ENCODE results near the gene CILP2.
A peak's percentile ranks its signal among the peaks of the same experiment; 100 is the strongest.

The CILP2 gene

DNA sequence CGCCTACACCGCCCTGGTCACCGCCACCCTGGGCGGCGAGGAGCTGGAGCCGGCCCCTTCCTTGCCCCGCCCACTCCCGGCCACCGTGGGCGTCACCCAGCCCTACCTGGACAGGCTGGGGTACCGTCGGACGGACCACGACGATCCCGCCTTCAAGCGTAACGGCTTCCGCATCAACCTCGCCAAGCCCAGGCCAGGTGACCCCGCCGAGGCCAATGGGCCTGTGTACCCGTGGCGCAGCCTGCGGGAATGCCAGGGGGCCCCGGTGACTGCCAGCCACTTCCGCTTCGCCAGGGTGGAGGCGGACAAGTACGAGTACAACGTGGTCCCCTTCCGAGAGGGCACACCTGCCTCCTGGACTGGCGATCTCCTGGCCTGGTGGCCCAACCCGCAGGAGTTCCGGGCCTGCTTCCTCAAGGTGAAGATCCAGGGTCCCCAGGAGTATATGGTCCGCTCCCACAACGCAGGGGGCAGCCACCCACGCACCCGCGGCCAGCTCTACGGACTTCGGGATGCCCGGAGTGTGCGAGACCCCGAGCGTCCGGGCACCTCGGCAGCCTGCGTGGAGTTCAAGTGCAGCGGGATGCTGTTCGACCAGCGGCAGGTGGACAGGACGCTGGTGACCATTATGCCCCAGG lies 7.0 kb downstream of the CILP2 start:
- DNase-seq = no peak

DNA sequence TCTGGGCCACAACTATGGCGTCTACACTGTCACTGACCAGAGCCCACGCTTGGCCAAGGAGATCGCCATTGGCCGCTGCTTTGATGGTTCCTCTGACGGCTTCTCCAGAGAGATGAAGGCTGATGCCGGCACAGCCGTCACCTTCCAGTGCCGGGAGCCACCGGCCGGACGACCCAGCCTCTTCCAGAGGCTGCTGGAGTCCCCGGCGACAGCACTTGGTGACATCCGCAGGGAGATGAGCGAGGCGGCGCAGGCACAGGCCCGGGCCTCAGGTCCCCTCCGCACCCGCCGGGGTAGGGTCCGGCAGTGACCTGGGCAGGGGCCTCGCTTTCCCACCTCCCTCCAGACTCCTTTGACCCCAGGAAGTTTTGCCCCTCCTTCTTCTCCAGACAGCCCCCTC lies 7.6 kb downstream of the CILP2 start:
- no peak for DNase-seq

DNA sequence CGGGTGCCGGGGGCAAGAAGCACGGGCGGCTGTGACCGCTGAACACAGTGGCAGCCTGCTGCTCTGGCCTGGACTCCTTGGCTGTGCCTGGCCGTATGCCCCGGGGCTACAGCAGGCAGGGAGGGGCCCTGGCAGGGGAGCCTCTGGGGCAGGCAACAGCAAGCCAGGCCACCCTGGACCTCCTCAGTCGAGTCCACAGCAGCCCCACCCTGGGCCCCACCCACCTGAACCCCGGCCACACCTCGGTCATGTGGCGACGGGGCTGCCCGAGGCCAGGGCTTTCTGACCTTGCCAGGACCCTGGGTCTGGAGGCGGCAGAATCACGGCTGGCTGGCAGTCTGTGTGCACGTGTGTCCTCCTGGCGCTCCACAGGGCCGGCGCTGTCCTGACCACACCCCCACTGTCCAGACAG lies 8.7 kb downstream of the CILP2 start:
- no peak for DNase-seq

DNA sequence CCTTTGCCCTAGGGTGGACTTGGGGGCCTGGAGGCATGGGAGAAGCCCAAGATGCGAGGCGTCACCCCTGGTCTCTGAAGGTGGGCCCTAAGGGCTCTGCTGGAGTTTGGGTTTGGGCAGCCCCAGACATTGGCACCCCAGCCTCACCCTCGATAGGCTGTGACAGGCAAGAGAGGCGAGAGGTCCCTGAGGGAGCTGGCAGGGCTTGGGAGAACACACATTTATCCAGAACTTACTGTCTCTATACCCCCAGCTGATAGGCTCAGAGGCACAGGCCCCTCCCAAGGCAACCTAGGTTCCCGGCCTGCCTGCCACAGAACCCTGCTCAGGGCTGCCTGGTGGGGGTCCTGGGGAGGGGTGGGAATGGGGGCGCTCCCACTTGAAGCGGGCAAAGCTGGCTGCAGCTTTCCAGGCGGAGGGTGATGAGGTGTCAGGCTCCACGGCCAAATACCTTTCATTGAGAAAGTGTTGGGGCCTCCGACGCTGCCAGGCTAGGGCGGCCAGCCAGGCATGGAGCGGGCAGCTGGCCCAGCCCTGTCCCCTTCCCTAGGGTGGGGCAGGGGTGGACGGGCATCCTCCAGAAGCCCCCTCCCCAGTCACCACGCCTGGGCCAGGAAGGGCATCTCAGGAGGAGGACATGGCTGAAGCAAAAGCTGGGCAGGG lies 9.7 kb downstream of the CILP2 start:
- DNase-seq = no peak

DNA sequence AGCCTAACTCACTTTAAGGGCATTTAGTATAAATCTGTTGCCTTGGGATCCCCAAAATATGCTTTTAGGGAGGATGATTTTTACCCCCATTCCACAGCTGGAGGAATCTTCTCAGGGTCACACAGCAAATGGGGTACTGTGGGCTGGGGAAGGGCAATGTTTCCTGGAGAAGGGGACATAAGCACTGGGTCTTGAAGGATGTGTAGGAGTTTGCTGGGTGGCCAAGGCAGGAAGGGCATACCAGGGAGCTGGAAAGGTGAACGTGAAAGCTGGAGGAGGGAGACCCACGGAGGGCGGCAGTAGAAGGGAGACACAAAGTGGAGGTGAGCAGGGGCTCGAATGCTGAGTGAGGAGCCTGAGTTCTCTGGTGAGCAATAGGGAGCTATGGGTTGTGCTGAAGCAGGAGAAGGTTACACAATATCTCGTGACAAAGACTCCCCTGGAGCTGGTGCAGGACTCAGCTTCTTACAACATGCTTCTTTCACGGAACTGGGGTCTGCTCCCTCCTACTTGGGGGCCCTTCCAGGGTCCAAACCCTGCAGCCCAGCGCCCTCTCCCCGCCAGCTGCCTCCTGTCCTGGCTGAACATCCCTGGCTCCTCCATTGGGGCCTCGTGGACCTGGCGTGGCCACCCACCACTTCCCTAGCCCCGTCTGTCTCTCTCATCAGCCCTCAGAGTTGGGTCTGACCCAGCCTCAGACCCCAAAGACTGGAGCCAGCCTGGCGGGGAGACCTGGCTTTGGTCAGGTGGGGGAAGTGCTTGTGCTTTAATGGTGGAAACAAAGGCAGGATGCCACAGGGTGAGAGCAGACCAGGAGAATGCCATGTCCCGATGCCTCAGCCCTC lies 11.1 kb downstream of the CILP2 start:
- peak in 1 of 3 donors; percentile 35 for DNase-seq

DNA sequence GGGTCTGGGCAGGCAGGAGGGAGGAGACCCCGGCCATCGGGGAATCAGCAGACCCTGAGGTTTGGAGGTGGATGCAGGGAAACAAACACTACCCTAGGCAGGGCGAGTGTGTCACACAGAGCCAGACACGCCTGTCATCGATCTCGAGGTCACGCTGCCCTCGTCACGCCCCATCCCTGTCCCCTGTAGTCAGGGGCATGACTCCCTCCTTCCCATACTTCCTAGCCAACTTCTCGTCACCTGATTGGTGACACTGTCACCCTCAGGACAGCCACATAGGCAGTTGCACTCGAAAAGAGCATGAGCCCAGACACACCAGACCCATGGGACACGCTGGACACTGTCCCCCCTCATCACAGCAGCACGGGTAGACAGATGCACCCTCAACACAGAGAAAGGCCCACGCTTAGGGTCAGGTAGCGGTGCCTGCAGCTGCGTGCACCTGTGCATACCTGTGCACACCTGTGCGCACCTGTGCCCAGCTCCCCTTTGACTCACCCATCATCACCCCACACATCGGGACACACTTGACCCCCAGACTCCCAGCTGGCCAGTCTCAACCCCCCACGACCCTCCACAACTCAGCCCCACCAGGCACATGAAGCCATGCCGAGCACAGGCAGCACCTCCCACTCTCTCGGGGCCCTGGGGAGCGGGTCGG lies 11.9 kb downstream of the CILP2 start:
- DNase-seq = no peak

DNA sequence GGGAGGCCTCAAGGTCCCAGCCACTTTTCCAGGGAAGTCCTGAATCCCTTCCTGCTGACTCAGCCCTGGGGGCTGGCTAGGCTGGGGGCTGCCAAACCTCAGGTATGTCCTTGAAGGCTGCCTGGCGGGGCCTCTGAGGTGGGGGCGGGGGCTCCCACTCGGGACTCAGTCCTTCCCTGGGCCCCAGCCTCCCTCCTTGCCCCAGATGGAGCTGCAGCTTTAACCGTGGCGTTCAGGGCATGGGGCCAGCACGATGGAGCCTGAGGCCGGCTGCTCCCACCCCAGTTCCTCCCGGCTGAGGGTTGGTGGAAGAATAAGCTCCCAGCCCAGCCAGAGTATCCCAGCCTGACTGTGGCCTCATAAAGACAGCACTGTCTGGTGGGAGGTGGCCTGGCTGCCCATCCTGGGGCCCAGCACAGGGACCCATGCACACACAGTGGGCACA lies 12.4 kb downstream of the CILP2 start:
- DNase-seq = no peak

DNA sequence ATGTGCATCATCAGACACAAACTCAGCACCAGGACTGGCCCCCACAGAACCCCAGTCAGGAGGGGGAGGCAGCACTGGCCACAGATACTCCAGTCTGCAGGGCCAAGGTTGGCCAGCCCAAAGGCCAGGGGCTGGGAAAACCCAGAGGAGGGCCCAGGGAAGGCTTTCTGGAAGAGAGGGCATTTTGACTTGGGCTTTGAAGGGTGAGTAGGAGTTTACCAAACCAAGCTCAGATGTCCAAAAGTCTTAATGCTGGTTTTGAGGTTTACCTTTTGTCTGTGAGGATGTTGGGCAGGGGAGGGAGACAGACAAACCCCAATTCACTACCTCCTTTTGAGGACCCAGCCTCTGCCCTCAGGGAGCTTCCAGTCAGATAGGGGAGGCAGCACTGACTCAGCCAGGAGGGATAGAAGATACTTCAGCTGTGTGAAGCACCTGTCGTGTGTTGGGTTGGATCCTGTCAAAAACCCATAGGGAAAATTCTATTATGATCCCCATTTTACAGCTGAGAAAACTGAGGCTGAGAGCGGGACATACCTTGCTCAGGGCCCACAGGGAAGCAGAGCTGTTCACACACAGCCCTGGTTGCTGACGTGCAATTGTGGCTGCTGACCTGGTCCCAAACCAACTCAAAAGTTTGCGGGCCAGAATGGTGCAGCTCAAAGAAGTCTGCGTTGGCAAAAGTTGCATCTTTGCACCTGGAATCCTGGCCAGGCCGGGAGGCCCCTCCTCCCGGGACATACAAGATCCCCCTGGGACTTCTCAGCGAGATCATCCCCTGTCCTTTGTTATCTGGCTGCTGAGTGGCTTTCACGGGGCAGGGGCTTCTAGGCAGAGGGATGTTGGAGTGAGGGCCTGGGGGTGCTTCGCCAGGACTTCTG lies 13.1 kb downstream of the CILP2 start:
- DNase-seq = no peak

DNA sequence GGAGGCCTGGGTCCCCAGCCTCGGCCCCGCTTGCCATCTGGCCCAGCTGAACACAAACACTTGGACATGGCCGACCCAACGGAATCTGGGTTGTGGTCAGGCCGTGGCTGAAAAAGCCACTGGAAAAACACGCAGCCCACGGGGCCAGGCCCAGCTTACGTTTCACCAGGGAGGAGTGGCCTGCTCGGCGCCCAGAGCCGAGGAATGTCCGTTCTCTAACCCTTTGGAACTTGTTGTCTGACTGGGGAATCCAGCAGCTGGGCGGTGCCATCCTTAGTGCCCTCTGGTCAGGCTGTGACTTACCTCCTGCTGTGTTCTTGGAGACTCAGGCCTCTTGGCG lies 13.8 kb downstream of the CILP2 start:
- DNase-seq = no peak

DNA sequence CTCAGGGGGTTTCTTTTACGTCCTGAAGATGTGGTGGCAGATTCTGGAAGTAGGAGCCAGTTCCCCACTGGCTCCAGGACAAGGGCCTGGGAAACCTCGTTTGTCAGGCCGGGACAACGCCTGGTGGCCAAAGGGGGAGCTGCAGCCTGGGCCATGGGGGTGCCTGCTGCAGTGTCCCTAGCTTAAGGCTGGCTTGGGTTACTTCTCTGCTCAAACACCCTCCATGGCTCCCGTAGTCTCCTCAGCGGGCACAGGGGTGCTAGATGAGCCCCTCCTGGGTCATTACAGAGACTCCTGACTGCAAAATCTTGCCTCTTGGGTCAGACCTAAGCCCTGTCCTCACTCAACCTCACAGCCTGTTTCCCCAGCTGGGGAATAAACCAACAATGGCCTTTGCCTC lies 14.7 kb downstream of the CILP2 start:
- peak; percentile 42 to 76 (median 60) for DNase-seq

DNA sequence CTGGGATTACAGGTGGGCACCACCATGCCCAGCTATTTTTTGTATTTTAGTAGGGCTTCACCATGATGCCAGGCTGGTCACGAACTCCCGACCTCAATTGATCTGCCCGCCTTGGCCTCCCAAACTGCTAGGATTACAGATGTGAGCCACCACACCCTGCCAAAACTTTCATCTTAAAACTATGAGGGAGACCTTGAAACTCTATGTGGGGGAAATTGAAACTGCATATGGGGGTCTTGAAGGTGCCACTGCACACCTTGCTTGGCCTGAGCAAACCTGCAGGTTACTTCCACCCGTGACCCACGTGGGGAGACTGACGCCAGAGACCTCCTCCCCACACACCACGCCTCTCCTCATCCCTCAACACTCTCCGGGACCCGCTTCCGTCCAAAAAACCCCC lies 15.6 kb downstream of the CILP2 start:
- no peak for DNase-seq

DNA sequence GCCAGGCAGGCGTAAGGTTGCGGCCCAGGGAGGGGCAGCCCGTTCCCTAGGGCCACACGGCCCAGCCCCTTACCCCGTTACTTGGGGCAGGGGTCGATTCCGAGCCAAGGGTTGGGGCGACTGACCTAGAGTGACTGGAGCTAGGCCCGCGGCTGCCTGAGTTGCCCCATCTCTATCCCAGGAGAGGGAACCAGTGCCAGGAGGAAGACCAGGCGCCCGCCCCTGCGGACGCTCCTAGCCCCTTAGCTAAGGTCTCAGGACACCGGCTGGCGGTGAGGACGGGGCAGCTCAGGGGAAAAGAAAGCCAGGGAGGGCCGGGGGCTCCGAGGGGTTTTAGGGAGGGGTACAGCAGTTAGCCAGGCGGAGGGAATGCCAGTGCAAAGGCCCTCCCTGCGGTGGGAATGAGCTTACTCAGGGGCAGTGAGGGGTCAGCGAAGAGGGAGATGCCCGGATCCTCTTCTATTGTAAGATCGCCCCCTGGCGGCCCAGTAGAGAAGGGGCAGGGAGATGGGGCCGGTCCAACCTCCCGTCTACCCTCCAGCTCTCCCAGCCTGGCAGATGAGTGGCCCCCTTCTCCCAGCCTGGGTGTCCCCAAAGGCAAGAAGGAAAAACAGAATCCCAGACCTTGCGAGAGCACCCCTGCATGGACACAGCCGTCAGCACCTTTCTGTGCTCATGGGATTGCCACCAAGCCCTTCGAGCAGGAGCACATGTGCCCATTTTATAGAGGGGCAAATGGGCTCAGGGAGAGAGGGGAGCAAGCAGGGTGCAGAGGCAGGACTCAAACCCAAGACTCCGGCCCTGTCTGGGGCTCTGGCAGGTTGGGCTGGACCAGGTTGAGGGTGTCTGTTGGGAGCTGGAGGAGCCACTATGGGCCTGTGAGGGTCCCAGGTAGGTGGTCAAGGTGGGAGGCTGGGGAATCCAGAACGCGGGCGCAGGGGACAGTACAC lies 16.3 kb downstream of the CILP2 start:
- peak; percentile 68 to 86 (median 79) for DNase-seq

DNA sequence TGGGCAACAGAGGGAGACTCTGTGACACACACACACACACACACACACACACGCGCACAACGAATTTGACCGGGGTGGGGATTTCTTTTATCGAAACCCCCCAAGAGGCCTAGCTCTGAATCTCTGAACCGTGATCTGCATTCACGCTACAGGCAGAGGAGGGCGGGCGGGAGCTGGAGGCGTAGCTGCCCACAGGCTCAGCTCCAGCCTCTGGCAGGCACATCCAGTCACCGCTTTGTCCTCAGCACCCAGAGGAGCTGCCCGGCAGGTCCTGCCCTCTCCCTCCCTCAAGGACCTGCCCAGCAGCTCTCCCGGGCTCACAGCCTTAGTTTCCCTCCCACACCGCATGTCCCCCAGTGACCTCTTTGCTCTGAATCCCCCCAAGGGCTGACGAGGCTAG lies 20.0 kb downstream of the CILP2 start:
- no peak for DNase-seq

DNA sequence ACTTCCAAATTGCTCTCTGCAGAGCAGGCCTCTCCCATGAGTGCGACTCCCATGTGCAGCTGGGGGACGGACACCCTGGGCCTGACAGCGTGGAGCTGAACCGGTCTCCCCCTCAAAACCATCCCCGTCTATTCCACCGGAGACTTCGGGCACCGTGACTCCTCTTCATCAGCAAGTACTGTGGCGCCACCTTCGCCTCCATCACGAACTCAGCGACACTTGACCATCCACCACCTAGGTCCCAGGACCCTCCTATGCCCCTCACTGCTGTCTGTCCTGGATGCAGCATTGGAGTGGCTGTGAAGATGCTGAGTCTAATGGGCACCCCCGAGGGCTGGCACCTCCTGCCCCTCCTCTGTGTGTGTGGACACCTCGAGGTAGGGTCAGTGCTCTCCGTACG lies 20.6 kb downstream of the CILP2 start:
- DNase-seq = no peak

DNA sequence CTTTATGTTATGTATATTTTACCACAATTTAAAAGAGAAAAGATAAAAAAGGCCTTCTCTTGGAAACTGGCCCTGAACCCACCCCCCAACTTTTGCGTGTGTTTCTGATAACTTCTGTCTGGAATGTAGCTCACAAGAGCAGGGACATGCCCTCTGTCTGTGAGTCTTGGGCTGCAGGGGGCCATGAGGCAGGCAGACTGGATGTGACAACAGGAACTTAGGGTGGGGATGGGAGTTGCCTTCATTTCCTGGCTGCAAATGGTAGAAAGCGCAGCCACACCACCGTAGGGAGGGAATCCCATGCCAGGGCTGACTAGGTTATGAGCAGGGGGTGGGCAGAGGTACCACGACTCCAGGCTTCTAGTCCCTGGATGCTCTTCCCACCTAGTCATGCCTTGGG lies 21.9 kb downstream of the CILP2 start:
- DNase-seq = no peak

DNA sequence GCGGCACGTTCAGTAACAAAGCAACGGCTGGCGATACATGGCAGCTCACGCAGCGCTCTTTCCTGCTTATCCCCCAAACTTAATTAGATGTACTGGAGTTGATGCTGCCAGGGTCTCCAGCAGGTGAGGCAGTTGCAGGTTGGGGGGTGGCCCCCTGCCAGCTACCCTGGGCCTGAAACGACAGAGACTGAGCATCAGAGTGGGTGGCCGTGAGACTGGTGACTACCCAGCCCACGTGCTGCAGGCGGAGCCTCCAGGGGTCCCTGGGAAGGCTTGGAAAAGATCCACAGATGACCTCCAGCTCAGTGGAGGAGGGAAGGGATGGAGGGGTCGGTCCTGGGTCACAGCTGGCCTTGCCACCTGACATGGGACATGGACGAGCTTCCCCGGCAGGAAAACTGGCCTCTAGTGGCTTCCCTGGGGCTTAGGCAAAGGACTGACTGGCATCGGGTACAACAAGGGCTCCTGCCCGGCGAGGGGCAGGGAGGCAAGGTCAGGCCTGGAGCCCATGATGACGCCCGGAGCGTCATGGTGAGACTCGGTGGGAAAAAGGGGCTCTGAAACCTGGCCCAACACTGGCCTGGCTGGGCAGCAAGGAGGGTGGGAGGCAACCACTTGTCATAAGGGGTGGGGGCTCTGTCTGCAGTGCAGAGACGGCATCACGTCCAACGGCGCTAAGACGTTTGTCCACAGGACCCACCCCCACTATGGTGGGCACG lies 24.0 kb downstream of the CILP2 start:
- no peak for DNase-seq

DNA sequence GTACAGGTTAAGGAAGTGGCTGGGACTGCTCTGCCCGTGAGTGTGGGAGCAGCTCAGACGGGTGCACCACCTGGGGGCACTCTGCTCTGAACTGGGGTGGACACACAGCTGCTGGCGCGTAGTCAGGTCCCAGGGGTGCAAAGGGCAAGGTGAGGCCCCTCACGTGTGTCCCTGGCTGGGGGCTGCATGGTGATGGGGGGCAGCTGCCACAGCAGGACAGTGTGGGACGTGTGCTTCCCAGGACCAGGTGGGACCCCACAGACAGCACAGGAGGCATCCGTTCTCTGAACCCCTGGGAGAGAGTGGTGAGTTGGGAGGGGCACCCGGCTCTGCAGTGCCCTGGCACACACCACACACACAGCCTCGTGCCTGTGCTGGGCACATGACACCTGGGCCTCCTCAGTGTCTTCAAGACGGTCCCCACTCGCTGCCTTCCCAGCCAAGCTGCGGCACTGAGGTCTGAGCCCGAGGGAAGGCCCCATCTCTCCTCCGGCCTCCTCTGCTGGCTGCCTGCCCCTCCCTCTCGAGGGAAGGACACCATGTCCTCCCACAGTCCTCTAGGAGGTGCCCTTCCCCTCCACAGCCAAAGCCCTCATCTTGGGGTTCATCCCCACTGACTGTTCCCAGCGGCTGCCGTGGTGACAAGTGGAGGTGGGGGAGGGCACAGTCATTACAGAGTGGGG lies 24.7 kb downstream of the CILP2 start:
- DNase-seq = peak in 2 of 3 donors; percentile 25 to 34

DNA sequence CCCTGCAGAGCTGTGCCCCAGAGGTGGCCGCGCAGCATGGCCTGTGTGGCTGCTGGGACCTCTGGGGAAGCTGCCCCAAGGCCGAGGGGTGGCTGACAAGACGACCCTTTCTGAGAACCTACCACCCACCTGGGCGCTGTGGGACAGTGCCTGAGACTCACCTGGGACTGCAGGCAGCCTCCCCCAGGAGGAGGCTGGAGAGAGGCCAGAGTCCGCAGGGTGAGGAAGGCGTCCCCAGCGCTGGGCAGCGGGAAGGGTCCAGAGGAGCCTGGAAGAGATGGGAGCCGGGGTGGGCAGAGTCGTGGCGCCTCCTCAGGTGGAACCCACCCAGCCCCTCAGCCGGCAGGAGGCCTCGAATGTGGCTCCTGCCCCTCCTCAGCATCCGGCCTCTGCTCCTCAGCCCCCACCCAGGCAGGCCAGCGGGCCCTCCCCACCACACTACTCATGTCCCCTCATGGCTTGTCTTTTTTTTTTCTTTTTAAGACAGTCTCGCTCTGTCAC lies 25.3 kb downstream of the CILP2 start:
- no peak for DNase-seq

DNA sequence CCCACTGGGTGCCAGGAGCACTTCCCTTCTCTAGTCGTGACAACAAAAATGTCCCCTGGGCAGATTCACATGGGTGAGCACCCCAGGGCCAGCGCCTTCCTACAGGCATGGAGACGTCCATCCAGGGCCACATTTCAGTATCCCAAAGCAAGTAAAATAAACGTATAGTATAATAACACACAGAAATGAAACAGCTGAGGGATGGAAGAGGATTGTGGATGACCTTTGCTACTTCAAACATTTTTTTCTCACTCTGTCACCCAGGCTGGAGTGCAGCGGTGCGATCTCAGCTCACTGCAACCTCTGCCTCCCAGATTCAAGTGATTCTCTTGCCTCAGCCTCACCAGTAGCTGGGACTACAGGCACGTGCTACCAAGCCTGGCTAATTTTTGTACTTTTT lies 28.2 kb downstream of the CILP2 start:
- no peak for DNase-seq

DNA sequence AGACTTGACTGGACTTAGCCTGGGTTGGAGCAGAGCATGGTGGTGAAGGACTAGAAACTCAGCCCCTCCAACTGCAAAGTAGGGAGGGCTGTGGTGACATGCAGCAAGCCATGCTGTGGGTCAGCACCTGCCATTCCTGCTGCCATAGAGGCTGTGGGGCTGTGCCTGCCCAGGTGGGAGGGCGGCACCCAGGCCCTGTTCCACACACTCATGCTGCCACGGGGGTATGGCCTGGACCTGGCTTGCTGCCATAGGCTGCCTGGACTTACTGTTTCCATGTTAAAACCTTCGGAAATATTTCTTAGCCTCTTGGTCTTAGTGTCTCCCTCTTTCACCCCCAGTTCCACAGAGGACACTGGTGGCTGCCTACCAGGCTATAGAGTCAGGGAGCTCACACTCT lies 29.3 kb downstream of the CILP2 start:
- no peak for DNase-seq
